ENCODE data around the gene UBP1. TPM values are rescaled to one million over a fixed set of nuclear protein-coding genes. Genes with fewer than 3 reads are reported as not detected.
A peak's percentile ranks its signal among the peaks of the same experiment; 100 is the strongest.

Gene UBP1
- total RNA-seq, 2 donors from 2014 or later: 41.5 to 53.9 TPM

- peaks cover 0 to 41% of the 10 kb centered on the region in 2 donors for H3K4me1 ChIP-seq
- H3K36me3 ChIP-seq: no peaks in the 10 kb centered on the region
- H3K4me3 ChIP-seq: peak overlapping the region; percentile 92 to 95
- no peaks in the 10 kb centered on the region for H3K27me3 ChIP-seq
- peak; percentile 70 for DNase-seq (ENCODE audit: low spot score)
- peak in 1 of 2 donors; percentile 39 for TF ChIP-seq CTCF (IDR thresholded peaks at IDR 0.05)
- no peaks in the 10 kb centered on the region for H3K9me3 ChIP-seq
- peak overlapping the region; percentile 92 to 97 for H3K27ac ChIP-seq
Observed at GRCh38 chr3:33439546-33440327, 468 bp downstream of the UBP1 start.

GRCh38 chr3:33438881-33439545, 1.2 kb downstream of the UBP1 start:
- Histone ChIP-seq H3K27ac (peak overlapping the region; percentile 92 to 97), H3K36me3 (no peaks in the 10 kb centered on the region), H3K27me3 (no peaks in the 10 kb centered on the region), H3K4me1 (peaks cover 0 to 45% of the 10 kb centered on the region in 2 donors), H3K4me3 (peak overlapping the region; percentile 92 to 95), H3K9me3 (no peaks in the 10 kb centered on the region)
- no peak for DNase-seq (ENCODE audit: low spot score)
- TF ChIP-seq CTCF (IDR thresholded peaks at IDR 0.05): no peak

- DNase-seq (ENCODE audit: low spot score): no peak
- peak overlapping the region; percentile 92 to 97 for H3K27ac ChIP-seq
- peak overlapping the region; percentile 92 to 95 for H3K4me3 ChIP-seq
- no peaks in the 10 kb centered on the region for H3K9me3 ChIP-seq
- no peak for TF ChIP-seq CTCF (IDR thresholded peaks at IDR 0.05)
- no peaks in the 10 kb centered on the region for H3K36me3 ChIP-seq
- no peaks in the 10 kb centered on the region for H3K27me3 ChIP-seq
- H3K4me1 ChIP-seq: peaks cover 0 to 52% of the 10 kb centered on the region in 2 donors
Observed at GRCh38 chr3:33438284-33438668, 1.9 kb downstream of the UBP1 start.

- H3K27me3 ChIP-seq: no peaks in the 10 kb centered on the region
- peak overlapping the region; percentile 92 to 97 for H3K27ac ChIP-seq
- no peaks in the 10 kb centered on the region for H3K9me3 ChIP-seq
- peaks cover 0 to 52% of the 10 kb centered on the region in 2 donors for H3K4me1 ChIP-seq
- peak overlapping the region in 1 of 2 donors; percentile 92 for H3K4me3 ChIP-seq
- no peak for TF ChIP-seq CTCF (IDR thresholded peaks at IDR 0.05)
- H3K36me3 ChIP-seq: no peaks in the 10 kb centered on the region
- DNase-seq (ENCODE audit: low spot score): no peak
Observed at GRCh38 chr3:33437556-33438283, 2.5 kb downstream of the UBP1 start.

- peaks cover 0 to 66% of the 10 kb centered on the region in 2 donors for H3K4me1 ChIP-seq
- H3K36me3 ChIP-seq: no peaks in the 10 kb centered on the region
- no peak overlapping the region for H3K4me3 ChIP-seq
- DNase-seq (ENCODE audit: low spot score): no peak
- no peak for TF ChIP-seq CTCF (IDR thresholded peaks at IDR 0.05)
- no peaks in the 10 kb centered on the region for H3K27me3 ChIP-seq
- H3K27ac ChIP-seq: no peak overlapping the region
- no peaks in the 10 kb centered on the region for H3K9me3 ChIP-seq
Observed at GRCh38 chr3:33433843-33434242, 6.4 kb downstream of the UBP1 start.
